ENCODE data around the gene PRKCE.

GRCh38 chr2:46232860-46233259 lies 581.4 kb downstream of the PRKCE start:
- TF ChIP-seq CTCF (conservative IDR thresholded peaks at IDR 0.05; ENCODE audit: low read length) (no peak), EZH2phosphoT487 (IDR thresholded peaks at IDR 0.05; ENCODE audit: borderline replicate concordance, low read depth, low read length) (no peak)

All from OCI-LY7 (cell line).